ENCODE data around the gene CCDC146.
"Not testable (repeated sequence)": the region's sequence is repeated elsewhere in the genome, so short reads cannot be mapped to it uniquely, and the experiment has no call there.

DNA sequence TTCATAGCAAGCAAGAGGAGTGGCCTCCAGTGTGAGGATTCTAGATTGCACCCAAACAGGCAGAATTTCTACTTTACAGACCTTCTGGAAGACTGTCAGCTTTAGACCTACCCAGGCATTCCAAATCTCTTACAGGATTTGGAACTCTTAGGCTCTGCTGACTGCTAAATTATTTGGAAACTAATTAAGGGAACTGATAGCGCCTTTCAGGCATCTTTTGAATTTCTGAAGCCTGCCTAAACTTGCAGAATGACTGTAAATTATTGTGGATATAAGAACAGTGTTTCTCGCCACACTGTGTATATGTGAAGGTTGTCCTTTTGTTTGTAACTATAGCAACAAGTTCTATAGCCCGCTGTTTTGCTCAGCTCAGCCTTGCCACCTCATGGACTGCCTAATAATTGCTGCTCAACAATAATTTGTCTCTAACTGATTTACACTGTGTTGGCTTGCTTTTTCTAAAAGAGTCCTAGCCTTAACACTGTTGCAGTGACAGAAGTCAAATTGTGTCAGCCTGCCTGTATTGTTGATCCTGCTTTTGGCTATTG is 32.6 kb downstream of the CCDC146 start:
- TF ChIP-seq, protein P1, sequence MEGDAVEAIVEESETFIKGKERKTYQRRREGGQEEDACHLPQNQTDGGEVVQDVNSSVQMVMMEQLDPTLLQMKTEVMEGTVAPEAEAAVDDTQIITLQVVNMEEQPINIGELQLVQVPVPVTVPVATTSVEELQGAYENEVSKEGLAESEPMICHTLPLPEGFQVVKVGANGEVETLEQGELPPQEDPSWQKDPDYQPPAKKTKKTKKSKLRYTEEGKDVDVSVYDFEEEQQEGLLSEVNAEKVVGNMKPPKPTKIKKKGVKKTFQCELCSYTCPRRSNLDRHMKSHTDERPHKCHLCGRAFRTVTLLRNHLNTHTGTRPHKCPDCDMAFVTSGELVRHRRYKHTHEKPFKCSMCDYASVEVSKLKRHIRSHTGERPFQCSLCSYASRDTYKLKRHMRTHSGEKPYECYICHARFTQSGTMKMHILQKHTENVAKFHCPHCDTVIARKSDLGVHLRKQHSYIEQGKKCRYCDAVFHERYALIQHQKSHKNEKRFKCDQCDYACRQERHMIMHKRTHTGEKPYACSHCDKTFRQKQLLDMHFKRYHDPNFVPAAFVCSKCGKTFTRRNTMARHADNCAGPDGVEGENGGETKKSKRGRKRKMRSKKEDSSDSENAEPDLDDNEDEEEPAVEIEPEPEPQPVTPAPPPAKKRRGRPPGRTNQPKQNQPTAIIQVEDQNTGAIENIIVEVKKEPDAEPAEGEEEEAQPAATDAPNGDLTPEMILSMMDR (conservative IDR thresholded peaks at IDR 0.05; ENCODE audit: low read depth, low read length): not testable (repeated sequence)
- not testable (repeated sequence) for TF ChIP-seq EZH2 (IDR thresholded peaks at IDR 0.05; ENCODE audit: borderline replicate concordance, low read depth, low read length, poor library complexity, severe bottlenecking)

Measured in A673 (cell line).